Measurements from ENCODE around the gene MFSD12. TPM values are rescaled to one million over a fixed set of nuclear protein-coding genes. Genes with fewer than 3 reads are reported as not detected.
A peak's percentile ranks its signal among the peaks of the same experiment; 100 is the strongest.

Gene MFSD12
- total RNA-seq, 2 donors from 2014 or later = 85.6 to 112 TPM

DNA sequence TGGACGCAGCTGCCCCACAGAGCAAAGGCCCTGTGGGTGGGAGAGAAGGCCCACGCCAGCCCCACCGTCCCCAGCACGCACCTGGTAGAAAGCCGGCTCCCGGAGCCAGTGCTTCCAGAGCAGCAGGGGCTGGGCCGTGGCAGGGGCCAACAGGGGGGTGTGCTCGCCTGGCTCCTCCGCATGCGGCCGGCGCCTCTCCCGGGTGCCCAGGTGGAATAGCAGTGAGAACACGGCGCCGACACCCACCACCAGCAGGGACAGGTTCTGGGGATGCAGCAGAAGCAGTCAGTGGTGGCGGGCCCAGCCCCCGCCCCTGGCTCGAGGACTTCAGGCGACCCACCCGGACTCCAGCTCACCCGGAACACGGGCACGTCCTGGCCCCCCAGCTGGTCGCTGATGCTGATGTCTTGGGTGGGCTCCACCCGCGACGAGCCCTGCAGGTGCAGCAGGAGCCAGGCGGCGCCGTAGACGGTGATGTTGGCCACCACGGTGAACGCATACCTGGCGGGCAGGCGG, 9.6 kb downstream of the MFSD12 start:
- TF ChIP-seq, protein P1, sequence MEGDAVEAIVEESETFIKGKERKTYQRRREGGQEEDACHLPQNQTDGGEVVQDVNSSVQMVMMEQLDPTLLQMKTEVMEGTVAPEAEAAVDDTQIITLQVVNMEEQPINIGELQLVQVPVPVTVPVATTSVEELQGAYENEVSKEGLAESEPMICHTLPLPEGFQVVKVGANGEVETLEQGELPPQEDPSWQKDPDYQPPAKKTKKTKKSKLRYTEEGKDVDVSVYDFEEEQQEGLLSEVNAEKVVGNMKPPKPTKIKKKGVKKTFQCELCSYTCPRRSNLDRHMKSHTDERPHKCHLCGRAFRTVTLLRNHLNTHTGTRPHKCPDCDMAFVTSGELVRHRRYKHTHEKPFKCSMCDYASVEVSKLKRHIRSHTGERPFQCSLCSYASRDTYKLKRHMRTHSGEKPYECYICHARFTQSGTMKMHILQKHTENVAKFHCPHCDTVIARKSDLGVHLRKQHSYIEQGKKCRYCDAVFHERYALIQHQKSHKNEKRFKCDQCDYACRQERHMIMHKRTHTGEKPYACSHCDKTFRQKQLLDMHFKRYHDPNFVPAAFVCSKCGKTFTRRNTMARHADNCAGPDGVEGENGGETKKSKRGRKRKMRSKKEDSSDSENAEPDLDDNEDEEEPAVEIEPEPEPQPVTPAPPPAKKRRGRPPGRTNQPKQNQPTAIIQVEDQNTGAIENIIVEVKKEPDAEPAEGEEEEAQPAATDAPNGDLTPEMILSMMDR (IDR thresholded peaks at IDR 0.05) = no peak
- DNase-seq (ENCODE audit: low spot score) = no peak
- Histone ChIP-seq H3K4me1 (ENCODE audit: control insufficient read depth in 1 of 2, low read depth in 2 of 2) (peaks cover 0 to 12% of the 10 kb centered on the region in 2 donors), H3K4me3 (no peak overlapping the region), H3K36me3 (no peaks in the 10 kb centered on the region), H3K9me3 (no peaks in the 10 kb centered on the region), H3K27ac (no peak overlapping the region), H3K27me3 (replicated peaks; ENCODE audit: insufficient read depth) (no peaks in the 10 kb centered on the region)
- ATAC-seq (ENCODE audit: insufficient number of reproducible peaks, low FRiP score, low read depth) = no peak

- Histone ChIP-seq H3K27ac (no peak overlapping the region), H3K36me3 (no peaks in the 10 kb centered on the region), H3K4me3 (no peak overlapping the region), H3K9me3 (no peaks in the 10 kb centered on the region), H3K27me3 (replicated peaks; ENCODE audit: insufficient read depth) (no peaks in the 10 kb centered on the region), H3K4me1 (ENCODE audit: control insufficient read depth in 1 of 2, low read depth in 2 of 2) (peaks cover 0 to 14% of the 10 kb centered on the region in 2 donors)
- TF ChIP-seq, protein P1 (IDR thresholded peaks at IDR 0.05) = peak; percentile 40
- no peak for ATAC-seq (ENCODE audit: insufficient number of reproducible peaks, low FRiP score, low read depth)
- DNase-seq (ENCODE audit: low spot score) = no peak
Measured at GRCh38 chr19:3547301-3547731, 10.1 kb downstream of the MFSD12 start.

- H3K27me3 ChIP-seq (replicated peaks; ENCODE audit: insufficient read depth) = no peaks in the 10 kb centered on the region
- H3K9me3 ChIP-seq = no peaks in the 10 kb centered on the region
- ATAC-seq (ENCODE audit: insufficient number of reproducible peaks, low FRiP score, low read depth) (no peak), DNase-seq (ENCODE audit: low spot score) (no peak)
- no peak overlapping the region for H3K4me3 ChIP-seq
- peaks cover 0 to 14% of the 10 kb centered on the region in 2 donors for H3K4me1 ChIP-seq (ENCODE audit: control insufficient read depth in 1 of 2, low read depth in 2 of 2)
- TF ChIP-seq, protein P1 (IDR thresholded peaks at IDR 0.05) = no peak
- no peaks in the 10 kb centered on the region for H3K36me3 ChIP-seq
- no peak overlapping the region for H3K27ac ChIP-seq
Measured at GRCh38 chr19:3546119-3546518, 11.3 kb downstream of the MFSD12 start.

DNA sequence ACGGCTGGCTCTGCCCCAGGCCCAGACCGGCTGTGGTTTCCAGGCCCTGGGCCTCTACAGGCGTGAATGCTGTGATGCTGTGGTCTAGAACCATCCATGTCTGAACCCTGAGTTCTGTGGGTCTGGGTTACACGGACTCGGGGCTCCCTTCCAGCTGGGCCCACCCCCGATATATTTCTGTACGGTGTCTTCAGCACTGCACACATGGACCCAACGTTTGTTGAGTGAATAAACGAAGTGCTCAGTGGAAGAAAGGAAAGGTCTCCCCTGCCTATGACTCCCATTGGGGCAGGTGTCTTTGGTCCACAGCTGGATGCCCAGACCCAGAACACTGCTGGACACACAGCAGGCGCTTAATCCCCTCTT, 11.7 kb downstream of the MFSD12 start:
- H3K27ac ChIP-seq = no peak overlapping the region
- H3K27me3 ChIP-seq (replicated peaks; ENCODE audit: insufficient read depth) = no peaks in the 10 kb centered on the region
- H3K9me3 ChIP-seq = no peaks in the 10 kb centered on the region
- no peaks in the 10 kb centered on the region for H3K36me3 ChIP-seq
- TF ChIP-seq, protein P1 (IDR thresholded peaks at IDR 0.05) = no peak
- peaks cover 0 to 14% of the 10 kb centered on the region in 2 donors for H3K4me1 ChIP-seq (ENCODE audit: control insufficient read depth in 1 of 2, low read depth in 2 of 2)
- DNase-seq (ENCODE audit: low spot score) (no peak), ATAC-seq (ENCODE audit: insufficient number of reproducible peaks, low FRiP score, low read depth) (no peak)
- no peak overlapping the region for H3K4me3 ChIP-seq

- ATAC-seq (ENCODE audit: insufficient number of reproducible peaks, low FRiP score, low read depth) (no peak), DNase-seq (ENCODE audit: low spot score) (no peak)
- TF ChIP-seq, protein P1 (IDR thresholded peaks at IDR 0.05) = peak; percentile 97
- Histone ChIP-seq H3K27ac (no peak overlapping the region), H3K9me3 (no peaks in the 10 kb centered on the region), H3K4me1 (ENCODE audit: control insufficient read depth in 1 of 2, low read depth in 2 of 2) (peaks cover 0 to 14% of the 10 kb centered on the region in 2 donors), H3K4me3 (no peak overlapping the region), H3K27me3 (replicated peaks; ENCODE audit: insufficient read depth) (no peaks in the 10 kb centered on the region), H3K36me3 (no peaks in the 10 kb centered on the region)
Measured at GRCh38 chr19:3544742-3545668, 12.4 kb downstream of the MFSD12 start.

Measured in thoracic aorta (tissue), 2 donors.